Peyer's patch (tissue), 4 donors: ENCODE results near the gene SKI. TPM values are rescaled to one million over a fixed set of nuclear protein-coding genes. Genes with fewer than 3 reads are reported as not detected.

Experiments
- DNase-seq, 3 donors: peaks; one replicate each; pipeline ENCODE4 v3.0.0-alpha.2; 2017 to 2019
- H3K27ac ChIP-seq, 4 donors: fragments of 200-600 bp; sonication (generic); one replicate each; pipeline ENCODE4 v1.5.1; 2016 to 2019
- H3K27me3 ChIP-seq, 2 donors: fragments of 200-600 bp; sonication (generic); one replicate each; pipeline ENCODE4 v1.5.1; 2019
- H3K36me3 ChIP-seq, 3 donors: fragments of 200-600 bp; sonication (generic); one replicate each; pipeline ENCODE4 v1.5.1; 2016 to 2019
- H3K4me1 ChIP-seq, 4 donors: fragments of 200-600 bp; sonication (generic); one replicate each; pipeline ENCODE4 v1.5.1; 2016 to 2019
- H3K4me3 ChIP-seq, 4 donors: fragments of 200-600 bp; sonication (generic); 1 replicate in 3 of 4; 2 replicates in 1 of 4; pipeline ENCODE4 v1.5.1; 2016 to 2019; ENCODE audit warnings: mild to moderate bottlenecking in 1 of 4
- H3K9me3 ChIP-seq, 4 donors: fragments of 200-600 bp; sonication (generic); one replicate each; pipeline ENCODE4 v1.5.1; 2016 to 2019; ENCODE audit warnings: mild to moderate bottlenecking in 1 of 4
- CTCF ChIP-seq, 6 experiments: fragments of 450-650 bp in 4 of 6; fragments of 200-600 bp in 2 of 6; sonication (generic) in 1 of 6; IDR thresholded peaks; one replicate each; pipeline ENCODE4 v1.5.1; 2017 to 2019; ENCODE audit warnings: antibody characterized with exemption in 6 of 6, mild to moderate bottlenecking in 3 of 6, moderate library complexity in 1 of 6
- POLR2A ChIP-seq, 2 donors: fragments of 450-650 bp; IDR thresholded peaks; one replicate each; pipeline ENCODE4 v1.5.1; 2017; ENCODE audit warnings: antibody characterized with exemption in 2 of 2, mild to moderate bottlenecking in 2 of 2, moderate library complexity in 2 of 2
- total RNA-seq, 4 donors: library from RNA; depleted of rRNA; stranded (reverse); fragments of >200 nt; gene quantifications; one replicate each; pipeline ENCODE4 v1.1.0, GENCODE V29; 2016

Gene SKI
- total RNA-seq, 4 donors from 2014 or later = 20.1 to 41.5 (median 37.1) TPM

- Histone ChIP-seq H3K36me3 (no peaks in the 10 kb centered on the region), H3K4me1 (peaks cover 16 to 99% (median 66%) of the 10 kb centered on the region in 4 donors), H3K9me3 (no peaks in the 10 kb centered on the region), H3K27ac (peak overlapping the region; percentile 72 to 89 (median 86)), H3K27me3 (no peaks in the 10 kb centered on the region), H3K4me3 (peak overlapping the region in 1 of 4 donors; percentile 20)
- DNase-seq = no peak
- TF ChIP-seq POLR2A (IDR thresholded peaks at IDR 0.05) = no peak
- no peak for TF ChIP-seq CTCF (IDR thresholded peaks at IDR 0.05)
These were observed 7.3 kb downstream of the SKI start for GRCh38 chr1:2235300-2235998.

GRCh38 chr1:2236695-2237677, 8.9 kb downstream of the SKI start:
- peak in 2 of 3 donors; percentile 52 to 80 for DNase-seq
- peak overlapping the region in 1 of 4 donors; percentile 8 for H3K4me3 ChIP-seq

DNA sequence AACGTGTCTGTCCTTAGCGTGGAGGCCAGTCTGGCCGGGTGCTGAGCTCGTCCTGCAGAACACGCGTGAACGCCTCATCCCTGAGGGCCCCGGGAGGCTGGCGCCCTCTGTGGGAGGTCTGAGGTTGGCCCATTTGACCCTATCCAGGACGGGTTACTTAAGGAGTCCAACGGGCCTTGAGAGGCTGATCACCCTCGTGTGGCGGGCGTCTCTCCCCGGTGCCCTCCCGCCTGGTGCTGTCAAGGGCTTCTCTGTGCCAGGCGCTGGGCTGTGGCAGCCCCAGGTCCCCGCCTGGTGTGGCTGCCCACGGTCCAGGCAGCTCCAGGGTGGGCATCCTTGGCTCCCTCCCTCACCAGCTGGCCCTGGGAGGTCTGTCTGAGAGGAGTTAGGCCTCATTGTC, 9.7 kb downstream of the SKI start:
- Histone ChIP-seq H3K36me3 (no peaks in the 10 kb centered on the region), H3K4me3 (peak overlapping the region in 1 of 4 donors; percentile 8), H3K27me3 (no peaks in the 10 kb centered on the region), H3K9me3 (no peaks in the 10 kb centered on the region), H3K4me1 (peaks cover 12 to 92% (median 53%) of the 10 kb centered on the region in 4 donors), H3K27ac (peak overlapping the region; percentile 28 to 86 (median 50))
- DNase-seq = no peak
- TF ChIP-seq CTCF (IDR thresholded peaks at IDR 0.05) (peak in 1 of 6 experiments; percentile 14), POLR2A (IDR thresholded peaks at IDR 0.05) (no peak)

More at GRCh38 chr1:2236695-2237677, 8.9 kb downstream of the SKI start:
- peak overlapping the region; percentile 28 to 86 (median 50) for H3K27ac ChIP-seq
- H3K27me3 ChIP-seq = no peaks in the 10 kb centered on the region
- H3K9me3 ChIP-seq = no peaks in the 10 kb centered on the region
- H3K36me3 ChIP-seq = no peaks in the 10 kb centered on the region
- no peak for TF ChIP-seq POLR2A (IDR thresholded peaks at IDR 0.05)
- no peak for TF ChIP-seq CTCF (IDR thresholded peaks at IDR 0.05)
- H3K4me1 ChIP-seq = peaks cover 13 to 98% (median 58%) of the 10 kb centered on the region in 4 donors

- H3K9me3 ChIP-seq = no peaks in the 10 kb centered on the region
- no peak for DNase-seq
- H3K36me3 ChIP-seq = no peaks in the 10 kb centered on the region
- no peak for TF ChIP-seq CTCF (IDR thresholded peaks at IDR 0.05)
- TF ChIP-seq POLR2A (IDR thresholded peaks at IDR 0.05) = no peak
- no peaks in the 10 kb centered on the region for H3K27me3 ChIP-seq
- H3K4me1 ChIP-seq = peaks cover 7 to 91% (median 47%) of the 10 kb centered on the region in 4 donors
- no peak overlapping the region for H3K4me3 ChIP-seq
- H3K27ac ChIP-seq = peak overlapping the region in 2 of 4 donors; percentile 60 to 86
These were observed 10.4 kb downstream of the SKI start for GRCh38 chr1:2238361-2239012.

DNA sequence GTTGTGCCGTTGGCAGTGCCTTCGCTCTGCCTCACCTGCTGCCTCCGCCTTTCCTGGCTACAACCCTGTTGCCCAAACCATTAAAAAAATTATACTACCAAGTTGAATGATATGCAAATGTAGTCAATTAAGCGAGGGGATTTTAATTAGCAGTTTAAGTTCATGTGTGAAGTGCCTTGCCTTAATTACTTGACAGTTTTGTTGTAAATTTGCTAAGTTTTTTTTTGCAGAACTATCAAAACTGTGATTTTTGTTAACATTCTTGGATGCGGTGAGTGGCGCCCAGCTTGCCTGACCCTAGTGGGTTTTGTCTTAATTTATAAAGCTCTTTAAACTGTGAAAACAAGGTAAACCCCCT, 10.9 kb downstream of the SKI start:
- H3K4me3 ChIP-seq = no peak overlapping the region
- no peak for DNase-seq
- no peaks in the 10 kb centered on the region for H3K27me3 ChIP-seq
- TF ChIP-seq POLR2A (IDR thresholded peaks at IDR 0.05) (no peak), CTCF (IDR thresholded peaks at IDR 0.05) (no peak)
- peaks cover 7 to 87% (median 42%) of the 10 kb centered on the region in 4 donors for H3K4me1 ChIP-seq
- H3K9me3 ChIP-seq = no peaks in the 10 kb centered on the region
- no peaks in the 10 kb centered on the region for H3K36me3 ChIP-seq
- H3K27ac ChIP-seq = peak overlapping the region in 1 of 4 donors; percentile 60
